MM.1S (cell line): ENCODE measurements around the gene TBC1D14.

Experiments used
- DNase-seq: peaks from one replicate; pipeline ENCODE4 v3.0.0-alpha.2; 2015
- H2AFZ ChIP-seq: fragments of 300-600 bp; sonication (generic); 2 replicates; pipeline ENCODE4 v1.6.0; 2016; ENCODE audit warnings: antibody characterized with exemption, low read length
- H3F3A ChIP-seq: fragments of 300-600 bp; sonication (generic); 2 replicates; pipeline ENCODE4 v1.6.1; 2016; ENCODE audit warnings: mild to moderate bottlenecking, antibody characterized with exemption, low read length, moderate library complexity, mixed read lengths; ENCODE audit not compliant: insufficient read depth
- H3K27ac ChIP-seq: fragments of 300-600 bp; sonication (generic); 2 replicates; pipeline ENCODE4 v1.5.1; 2016; ENCODE audit warnings: mild to moderate bottlenecking, low read length
- H3K27me3 ChIP-seq: fragments of 300-600 bp; sonication (generic); replicated peaks from 2 replicates; pipeline ENCODE4 v1.6.0; 2016; ENCODE audit warnings: low read length; ENCODE audit not compliant: insufficient read depth
- H3K36me3 ChIP-seq: fragments of 300-600 bp; sonication (generic); replicated peaks from 2 replicates; pipeline ENCODE4 v1.6.1; 2016; ENCODE audit warnings: mild to moderate bottlenecking, low read length, mixed read lengths; ENCODE audit not compliant: insufficient read depth
- H3K4me1 ChIP-seq: fragments of 300-600 bp; sonication (generic); 2 replicates; pipeline ENCODE4 v1.6.1; 2016; ENCODE audit warnings: low read length, mixed read lengths
- H3K4me2 ChIP-seq: fragments of 300-600 bp; sonication (generic); 2 replicates; pipeline ENCODE4 v1.6.0; 2016; ENCODE audit warnings: low read depth, low read length
- H3K4me3 ChIP-seq: fragments of 300-600 bp; sonication (generic); 2 replicates; pipeline ENCODE4 v1.5.1; 2016; ENCODE audit warnings: low read length, mixed read lengths
- H3K79me2 ChIP-seq: fragments of 300-600 bp; sonication (generic); 2 replicates; pipeline ENCODE4 v1.6.1; 2016; ENCODE audit warnings: mixed run types, low read length, mixed read lengths
- H3K9ac ChIP-seq: fragments of 300-600 bp; sonication (generic); 2 replicates; pipeline ENCODE4 v1.6.1; 2016; ENCODE audit warnings: low read length, mixed read lengths
- H3K9me2 ChIP-seq: fragments of 300-600 bp; sonication (generic); replicated peaks from 2 replicates; pipeline ENCODE4 v1.6.1; 2016; ENCODE audit warnings: mild to moderate bottlenecking, low read length, mixed read lengths; ENCODE audit not compliant: insufficient read depth
- H3K9me3 ChIP-seq: fragments of 300-600 bp; sonication (generic); replicated peaks from 2 replicates; pipeline ENCODE4 v1.6.1; 2016; ENCODE audit warnings: mild to moderate bottlenecking, low read length, mixed read lengths; ENCODE audit not compliant: insufficient read depth
- H4K20me1 ChIP-seq: fragments of 300-600 bp; sonication (generic); 2 replicates; pipeline ENCODE4 v1.6.1; 2016; ENCODE audit warnings: mild to moderate bottlenecking, low read length, moderate library complexity, mixed read lengths; ENCODE audit not compliant: insufficient read depth
- CTCF ChIP-seq: fragments of 300-600 bp; sonication (generic); IDR thresholded peaks from 2 replicates; pipeline ENCODE4 v1.5.1; 2016; ENCODE audit warnings: antibody characterized with exemption, low read length, mixed read lengths
- EZH2 ChIP-seq: fragments of 300-600 bp; sonication (generic); optimal IDR thresholded peaks from 2 replicates; pipeline ENCODE3; 2017; ENCODE audit warnings: low read depth, mild to moderate bottlenecking, antibody characterized with exemption, low read length, mixed read lengths
- EZH2phosphoT487 ChIP-seq: fragments of 300-600 bp; sonication (generic); IDR thresholded peaks from 2 replicates; pipeline ENCODE4 v1.6.1; 2018; ENCODE audit warnings: antibody characterized with exemption, low read length

Gene TBC1D14

GRCh38 chr4:6929812-6930464, 20.3 kb downstream of the TBC1D14 start:
- Histone ChIP-seq H3K27me3 (no peaks in the 10 kb centered on the region), H3K9ac (no peak overlapping the region), H3K9me3 (no peaks in the 10 kb centered on the region), H3K79me2 (0 out of 2 replicates have a peak, but pooled peaks cover 8% of the 10 kb centered on the region), H3K4me3 (no peak overlapping the region), H3F3A (no peaks in the 10 kb centered on the region), H4K20me1 (no peaks in the 10 kb centered on the region), H3K4me1 (no peaks in the 10 kb centered on the region), H3K9me2 (no peaks in the 10 kb centered on the region), H3K36me3 (no peaks in the 10 kb centered on the region), H3K4me2 (no peak overlapping the region), H3K27ac (no peak overlapping the region), H2AFZ (no peak overlapping the region)
- DNase-seq, result no peak
- TF ChIP-seq EZH2 (no peak), CTCF (no peak)

DNA sequence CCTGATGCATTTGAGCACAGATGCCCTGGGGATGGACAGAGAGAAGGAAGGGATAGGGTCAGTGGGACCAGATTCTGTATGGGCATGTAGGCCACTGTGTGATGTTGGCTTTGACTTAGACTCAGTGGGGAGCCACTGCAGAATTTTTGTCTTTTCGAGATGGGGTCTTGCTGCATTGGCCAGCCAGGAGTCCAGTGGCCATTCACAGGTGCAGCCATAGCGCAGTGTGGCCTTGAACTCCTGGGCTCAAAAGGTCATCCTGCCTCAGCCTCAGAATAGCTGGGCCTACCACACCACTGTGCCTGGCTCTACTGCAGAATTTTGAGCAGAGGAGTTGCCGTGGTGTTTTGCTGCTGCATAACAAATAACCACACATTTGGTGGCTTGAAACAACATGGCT, 22.8 kb downstream of the TBC1D14 start:
- Histone ChIP-seq H2AFZ (no peak overlapping the region), H3K27me3 (no peaks in the 10 kb centered on the region), H3K79me2 (peaks cover 8% of the 10 kb centered on the region), H3K4me1 (no peaks in the 10 kb centered on the region), H4K20me1 (no peaks in the 10 kb centered on the region), H3K4me3 (no peak overlapping the region), H3K9ac (no peak overlapping the region), H3K9me2 (no peaks in the 10 kb centered on the region), H3K27ac (no peak overlapping the region), H3F3A (no peaks in the 10 kb centered on the region), H3K4me2 (no peak overlapping the region), H3K9me3 (no peaks in the 10 kb centered on the region), H3K36me3 (no peaks in the 10 kb centered on the region)
- no peak for DNase-seq
- TF ChIP-seq CTCF (no peak), EZH2phosphoT487 (no peak), EZH2 (no peak)

DNA sequence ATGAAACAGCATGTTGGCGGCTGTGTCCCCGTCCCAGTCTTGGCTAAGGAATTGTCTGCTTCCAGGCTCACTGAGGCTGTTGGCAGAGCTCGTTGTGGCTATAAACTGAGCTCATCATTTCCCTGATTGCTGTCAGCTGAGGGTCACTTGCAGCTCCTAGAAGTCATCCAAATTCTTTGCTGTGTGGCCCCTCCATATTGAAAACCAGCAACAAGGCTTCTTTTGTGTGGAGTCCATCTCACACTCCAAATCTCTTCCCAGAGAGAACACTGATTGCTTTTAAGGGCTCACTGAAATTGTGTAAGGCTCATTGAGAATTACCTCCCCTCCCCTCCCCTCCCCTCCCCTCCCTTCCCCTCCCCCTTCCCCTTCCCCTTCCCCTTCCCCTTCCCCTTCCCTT, 23.3 kb downstream of the TBC1D14 start:
- Histone ChIP-seq H3K9me2 (no peaks in the 10 kb centered on the region), H3K4me3 (no peak overlapping the region), H3K4me2 (no peak overlapping the region), H3K9me3 (no peaks in the 10 kb centered on the region), H3K27ac (no peak overlapping the region), H2AFZ (no peak overlapping the region), H3K27me3 (no peaks in the 10 kb centered on the region), H4K20me1 (no peaks in the 10 kb centered on the region), H3K79me2 (peaks cover 12% of the 10 kb centered on the region), H3K9ac (no peak overlapping the region), H3K36me3 (no peaks in the 10 kb centered on the region), H3K4me1 (no peaks in the 10 kb centered on the region), H3F3A (no peaks in the 10 kb centered on the region)
- TF ChIP-seq EZH2, result no peak
- TF ChIP-seq CTCF, result no peak
- TF ChIP-seq EZH2phosphoT487, result no peak
- DNase-seq, result no peak
